ENCODE measurements around the gene FXR1. TPM values are rescaled to one million over a fixed set of nuclear protein-coding genes. Genes with fewer than 3 reads are reported as not detected.

FXR1 gene
- total RNA-seq, 1 donor from 2014 or later = 103 TPM

DNA sequence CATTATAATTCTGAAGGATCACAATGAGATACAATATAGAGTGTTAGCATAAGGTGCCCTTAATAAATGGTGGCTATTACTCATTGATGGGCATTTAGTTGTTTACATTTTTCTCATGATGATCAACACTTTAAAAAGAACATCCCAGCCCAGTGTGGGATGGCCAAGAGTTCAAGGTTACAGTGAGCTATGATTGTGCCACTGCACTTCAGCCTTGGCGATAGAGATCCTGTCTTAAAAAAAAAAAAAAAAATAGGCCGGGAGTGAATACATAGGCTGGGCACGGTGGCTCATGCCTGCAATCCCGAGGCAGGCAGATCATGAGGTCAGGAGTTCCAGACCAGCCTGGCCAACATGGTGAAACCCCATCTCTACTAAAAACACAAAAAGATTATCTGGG lies 1.6 kb upstream of the FXR1 start:
- Histone ChIP-seq H3K9me3 (no peaks in the 10 kb centered on the region), H3K27me3 (ENCODE audit: low read depth) (no peaks in the 10 kb centered on the region), H3K36me3 (no peaks in the 10 kb centered on the region), H3K27ac (no peak overlapping the region), H3K4me1 (peaks cover 28% of the 10 kb centered on the region), H3K4me3 (no peak overlapping the region)
- no peak for ATAC-seq
- DNase-seq = no peak
- TF ChIP-seq, protein P1, sequence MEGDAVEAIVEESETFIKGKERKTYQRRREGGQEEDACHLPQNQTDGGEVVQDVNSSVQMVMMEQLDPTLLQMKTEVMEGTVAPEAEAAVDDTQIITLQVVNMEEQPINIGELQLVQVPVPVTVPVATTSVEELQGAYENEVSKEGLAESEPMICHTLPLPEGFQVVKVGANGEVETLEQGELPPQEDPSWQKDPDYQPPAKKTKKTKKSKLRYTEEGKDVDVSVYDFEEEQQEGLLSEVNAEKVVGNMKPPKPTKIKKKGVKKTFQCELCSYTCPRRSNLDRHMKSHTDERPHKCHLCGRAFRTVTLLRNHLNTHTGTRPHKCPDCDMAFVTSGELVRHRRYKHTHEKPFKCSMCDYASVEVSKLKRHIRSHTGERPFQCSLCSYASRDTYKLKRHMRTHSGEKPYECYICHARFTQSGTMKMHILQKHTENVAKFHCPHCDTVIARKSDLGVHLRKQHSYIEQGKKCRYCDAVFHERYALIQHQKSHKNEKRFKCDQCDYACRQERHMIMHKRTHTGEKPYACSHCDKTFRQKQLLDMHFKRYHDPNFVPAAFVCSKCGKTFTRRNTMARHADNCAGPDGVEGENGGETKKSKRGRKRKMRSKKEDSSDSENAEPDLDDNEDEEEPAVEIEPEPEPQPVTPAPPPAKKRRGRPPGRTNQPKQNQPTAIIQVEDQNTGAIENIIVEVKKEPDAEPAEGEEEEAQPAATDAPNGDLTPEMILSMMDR (IDR thresholded peaks at IDR 0.05) = no peak
- intact Hi-C loops (cut with DNase I) = no loop called here

DNA sequence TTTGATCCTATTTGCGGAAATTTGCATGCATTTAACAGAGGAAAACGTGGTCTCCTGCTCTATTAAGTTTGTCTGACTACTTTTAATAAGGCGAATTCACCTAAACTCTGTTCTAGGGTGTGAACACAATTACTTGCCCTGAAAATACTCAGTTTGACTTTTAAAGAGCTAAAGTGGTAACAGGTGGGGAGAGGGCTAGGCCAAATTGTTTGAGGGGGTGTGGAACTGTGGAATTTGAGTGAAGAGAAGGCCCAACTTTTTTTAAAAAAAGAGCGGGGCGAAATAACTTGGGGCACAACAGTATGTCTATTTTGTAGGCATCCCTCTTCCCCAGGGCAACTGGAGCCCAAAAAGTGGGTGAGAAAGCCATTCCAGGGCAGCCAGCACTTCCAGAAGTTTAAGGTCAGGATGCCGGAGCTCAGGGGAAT lies 580 bp upstream of the FXR1 start:
- H3K9me3 ChIP-seq = no peaks in the 10 kb centered on the region
- H3K36me3 ChIP-seq = no peaks in the 10 kb centered on the region
- ATAC-seq = peak in 1 of 2 donors; percentile 1
- peak overlapping the region; percentile 95 for H3K27ac ChIP-seq
- TF ChIP-seq, protein P1 (IDR thresholded peaks at IDR 0.05) = no peak
- DNase-seq = no peak
- intact Hi-C loops (cut with DNase I) = no loop called here
- no peaks in the 10 kb centered on the region for H3K27me3 ChIP-seq (ENCODE audit: low read depth)
- peaks cover 32% of the 10 kb centered on the region for H3K4me1 ChIP-seq
- H3K4me3 ChIP-seq = peak overlapping the region; percentile 72

DNA sequence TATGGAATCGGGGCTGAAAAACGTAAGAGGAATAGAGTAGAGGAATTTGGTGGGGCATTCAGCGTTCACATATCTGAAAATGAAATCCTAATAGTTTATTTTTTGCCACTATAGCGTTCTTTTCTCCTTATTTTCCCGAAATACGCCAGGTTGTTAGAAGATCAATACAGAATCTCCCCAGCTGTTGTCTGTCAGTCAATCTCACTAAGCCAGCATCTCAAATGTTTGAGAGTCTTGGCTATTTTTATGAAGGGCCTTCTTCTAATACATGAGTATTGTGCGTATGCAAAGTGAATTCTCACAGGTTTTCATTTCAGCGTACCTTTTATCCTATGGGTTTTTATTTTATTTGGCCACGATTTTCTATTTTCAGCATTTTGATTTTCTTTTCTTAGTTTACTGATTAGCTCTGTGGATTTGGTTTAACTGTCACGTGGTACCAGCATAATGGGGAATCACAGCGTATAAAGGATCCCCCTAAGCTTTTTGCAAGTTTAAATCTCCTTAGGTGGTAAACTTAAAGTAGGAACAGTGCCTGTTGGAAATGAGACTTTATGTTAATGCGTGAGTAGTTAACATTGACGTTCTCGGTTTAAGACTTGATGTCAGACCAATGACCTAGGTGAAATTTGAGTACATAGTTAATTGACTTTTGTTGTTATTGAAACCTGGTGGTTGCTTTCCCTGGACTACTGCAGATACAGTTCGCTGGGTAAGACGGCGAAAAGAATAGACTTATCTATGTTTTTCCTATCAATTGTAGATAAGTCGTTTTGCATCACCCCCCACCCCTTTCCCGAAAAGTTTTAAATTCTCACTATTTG lies 1.3 kb downstream of the FXR1 start:
- Histone ChIP-seq H3K4me1 (peaks cover 32% of the 10 kb centered on the region), H3K27me3 (ENCODE audit: low read depth) (no peaks in the 10 kb centered on the region), H3K36me3 (peaks cover 3% of the 10 kb centered on the region), H3K4me3 (peak overlapping the region; percentile 72), H3K9me3 (no peaks in the 10 kb centered on the region), H3K27ac (no peak overlapping the region)
- intact Hi-C loops (cut with DNase I) = no loop called here
- TF ChIP-seq, protein P1 (IDR thresholded peaks at IDR 0.05) = no peak
- DNase-seq = no peak
- ATAC-seq = no peak

DNA sequence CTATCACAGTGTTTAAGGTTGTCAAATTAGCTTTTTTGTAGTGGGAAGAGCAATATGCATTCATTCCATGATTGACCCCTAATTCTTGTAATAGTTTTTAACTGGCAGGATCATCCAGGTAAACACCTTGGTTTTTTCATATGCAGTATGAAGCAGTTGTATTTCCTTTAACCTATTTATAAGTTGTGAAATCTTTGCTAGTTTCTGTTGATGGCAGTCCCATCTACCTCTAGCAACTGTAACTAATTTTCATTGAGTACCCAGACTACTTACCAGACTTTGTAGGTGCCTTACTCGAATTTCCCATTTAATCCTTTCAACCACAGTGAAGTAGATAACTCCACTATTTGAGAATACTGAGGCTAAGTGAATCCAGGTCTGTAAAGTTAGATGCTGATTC lies 6.1 kb downstream of the FXR1 start:
- ATAC-seq (no peak), DNase-seq (no peak)
- H3K4me3 ChIP-seq = no peak overlapping the region
- intact Hi-C loops (cut with DNase I) = no loop called here
- H3K4me1 ChIP-seq = peaks cover 32% of the 10 kb centered on the region
- H3K9me3 ChIP-seq = no peaks in the 10 kb centered on the region
- H3K27ac ChIP-seq = no peak overlapping the region
- H3K36me3 ChIP-seq = peaks cover 3% of the 10 kb centered on the region
- H3K27me3 ChIP-seq (ENCODE audit: low read depth) = no peaks in the 10 kb centered on the region
- TF ChIP-seq, protein P1 (IDR thresholded peaks at IDR 0.05) = no peak

DNA sequence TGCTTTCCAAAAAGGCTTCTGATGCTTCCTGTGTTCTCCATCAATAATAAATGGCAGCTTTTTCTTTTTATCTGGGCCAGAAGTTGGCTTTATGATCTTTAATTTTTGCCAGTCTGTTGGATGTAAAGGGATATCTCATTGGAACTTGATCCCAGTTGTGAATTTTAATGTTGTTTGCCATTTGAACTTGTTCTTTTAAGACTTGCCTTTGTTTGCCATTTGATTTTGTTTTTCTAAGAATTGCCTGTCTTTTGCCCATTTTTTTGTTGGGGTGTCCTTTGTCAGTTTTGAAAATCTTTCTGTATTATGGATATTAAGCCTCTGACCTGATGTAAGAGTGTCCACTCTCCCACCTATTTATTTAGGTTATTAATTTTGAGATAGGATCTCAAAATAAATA lies 9.8 kb downstream of the FXR1 start:
- ATAC-seq (no peak), DNase-seq (no peak)
- peaks cover 3% of the 10 kb centered on the region for H3K36me3 ChIP-seq
- no peak overlapping the region for H3K27ac ChIP-seq
- TF ChIP-seq, protein P1 (IDR thresholded peaks at IDR 0.05) = no peak
- no peak overlapping the region for H3K4me3 ChIP-seq
- H3K9me3 ChIP-seq = no peaks in the 10 kb centered on the region
- H3K4me1 ChIP-seq = peaks cover 20% of the 10 kb centered on the region
- no peaks in the 10 kb centered on the region for H3K27me3 ChIP-seq (ENCODE audit: low read depth)
- intact Hi-C loops (cut with DNase I) = no loop called here
